Measurements from ENCODE around the gene HS6ST3.

HS6ST3 gene

DNA sequence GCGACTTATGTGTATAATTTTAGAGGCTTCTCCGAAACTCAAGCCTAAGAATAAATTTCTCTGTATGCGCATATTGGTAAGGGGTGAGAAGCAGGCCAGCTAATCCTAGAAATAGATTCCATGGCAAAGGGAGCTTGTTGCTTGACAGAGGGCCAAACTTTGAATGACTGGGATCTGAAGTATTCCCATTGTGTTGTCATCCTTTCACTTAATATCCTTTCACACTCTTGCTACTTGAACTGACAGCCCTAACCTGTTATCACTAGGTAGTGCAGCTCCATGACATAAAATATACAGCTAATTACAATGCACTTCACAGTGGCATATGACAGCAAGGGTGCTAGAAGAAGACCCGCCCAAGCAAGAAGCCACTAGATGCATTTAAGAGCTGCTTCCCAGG, 594.6 kb downstream of the HS6ST3 start:
- FAIRE-seq (no peak), DNase-seq (ENCODE audit: extremely low spot score, insufficient read length, low read depth) (no peak)

DNA sequence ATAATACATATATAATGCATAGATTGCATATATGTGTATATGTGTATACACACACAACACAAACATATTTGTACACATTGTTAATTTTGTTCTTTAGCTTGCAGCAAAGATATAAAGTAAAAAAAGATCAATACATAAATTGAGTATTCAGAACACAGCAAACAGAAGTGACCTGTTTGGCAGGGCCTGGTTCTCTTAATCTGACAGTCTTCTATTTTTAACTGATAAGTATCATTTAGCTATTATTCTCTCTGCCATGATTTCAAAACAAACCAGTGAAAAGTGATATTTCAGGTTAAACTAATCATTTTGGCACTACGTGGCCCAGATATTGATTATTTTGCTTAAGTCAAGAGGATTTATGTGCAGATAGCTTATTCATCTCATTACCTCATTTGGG, 595.0 kb downstream of the HS6ST3 start:
- no peak for DNase-seq (ENCODE audit: extremely low spot score, insufficient read length, low read depth)
- no peak for FAIRE-seq

DNA sequence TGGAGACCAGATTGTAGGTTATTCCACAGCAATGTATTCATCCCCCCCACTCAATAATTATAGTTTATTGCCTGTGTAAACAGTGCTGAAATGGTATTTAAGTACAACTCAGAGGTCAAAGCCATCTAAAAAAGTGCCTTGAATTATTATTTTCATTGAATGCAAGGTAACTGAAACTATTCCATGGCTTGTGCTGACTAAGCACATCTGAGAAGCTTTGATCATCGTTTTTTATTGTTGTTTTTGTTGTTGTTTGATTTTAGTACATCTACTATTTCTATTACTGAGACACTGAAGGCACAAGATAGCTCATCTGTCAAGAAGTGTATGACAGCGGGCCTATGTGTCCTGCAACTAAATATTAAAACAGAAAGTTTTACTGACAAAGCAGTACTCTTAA, 596.4 kb downstream of the HS6ST3 start:
- DNase-seq (ENCODE audit: extremely low spot score, insufficient read length, low read depth): no peak

DNA sequence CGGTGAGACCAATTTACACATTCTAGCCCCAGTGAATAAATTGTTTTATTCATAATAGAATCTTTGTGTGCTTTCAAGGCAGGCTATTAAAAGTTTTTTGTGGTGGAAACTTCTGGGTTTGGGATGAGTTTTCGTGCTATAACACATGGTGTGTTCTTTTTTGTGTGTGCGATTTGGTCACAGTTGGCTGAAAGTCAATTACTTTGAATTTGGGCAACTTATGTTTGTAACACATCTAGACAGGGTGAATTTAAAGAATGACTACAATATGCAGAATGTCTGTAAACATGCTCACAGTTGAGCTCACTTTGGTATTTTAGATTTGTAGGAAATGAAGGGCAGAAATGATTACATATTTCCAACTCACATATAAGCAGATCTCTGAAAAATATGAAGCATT, 597.3 kb downstream of the HS6ST3 start:
- DNase-seq (ENCODE audit: extremely low spot score, insufficient read length, low read depth) (no peak), FAIRE-seq (no peak)

More for the DNA sequence above, 596.4 kb downstream of the HS6ST3 start:
- FAIRE-seq: no peak

DNA sequence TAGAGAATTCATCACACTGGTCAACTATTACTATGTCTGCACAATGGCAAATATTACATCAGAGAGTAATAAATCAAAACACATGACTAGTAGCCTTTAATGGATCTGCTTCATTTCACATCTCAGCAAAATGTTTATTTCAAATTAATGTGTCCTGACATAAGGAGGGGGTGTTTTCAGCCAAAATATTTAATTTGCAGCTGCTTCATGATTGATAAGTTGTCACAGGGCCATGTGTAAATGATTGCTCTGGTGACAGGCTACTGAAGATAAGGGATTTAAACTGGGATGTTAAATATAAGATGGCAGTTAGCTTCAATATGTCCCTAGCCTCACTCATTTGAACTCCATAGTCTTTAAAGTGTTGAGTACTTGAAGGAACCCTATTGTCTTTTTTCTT, 601.1 kb downstream of the HS6ST3 start:
- FAIRE-seq (no peak), DNase-seq (ENCODE audit: extremely low spot score, insufficient read length, low read depth) (no peak)

DNA sequence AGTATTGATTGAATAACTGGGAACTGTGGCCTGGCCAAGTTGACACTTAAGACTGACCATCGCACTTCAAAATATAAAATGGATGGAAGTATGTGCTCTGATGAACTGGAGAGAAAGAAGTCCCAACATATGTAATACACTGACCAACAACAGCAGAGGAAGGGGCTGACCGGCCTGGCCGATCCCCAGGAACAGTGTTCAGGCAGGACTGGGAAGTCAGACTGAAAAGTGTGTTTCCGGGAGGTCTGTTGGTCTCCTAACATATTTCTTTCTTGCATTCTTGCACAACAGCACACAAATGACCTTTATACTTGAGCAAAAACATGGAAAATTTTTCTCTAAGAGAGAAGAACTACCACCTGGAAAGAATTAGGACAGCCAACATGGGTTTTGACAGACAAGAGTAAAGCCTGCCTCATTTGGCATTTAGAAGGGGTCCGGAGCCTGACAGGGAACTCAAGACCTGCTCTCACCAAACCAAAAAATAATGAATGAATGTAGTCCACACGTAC, 606.5 kb downstream of the HS6ST3 start:
- DNase-seq (ENCODE audit: extremely low spot score, insufficient read length, low read depth) (no peak), FAIRE-seq (no peak)

DNA sequence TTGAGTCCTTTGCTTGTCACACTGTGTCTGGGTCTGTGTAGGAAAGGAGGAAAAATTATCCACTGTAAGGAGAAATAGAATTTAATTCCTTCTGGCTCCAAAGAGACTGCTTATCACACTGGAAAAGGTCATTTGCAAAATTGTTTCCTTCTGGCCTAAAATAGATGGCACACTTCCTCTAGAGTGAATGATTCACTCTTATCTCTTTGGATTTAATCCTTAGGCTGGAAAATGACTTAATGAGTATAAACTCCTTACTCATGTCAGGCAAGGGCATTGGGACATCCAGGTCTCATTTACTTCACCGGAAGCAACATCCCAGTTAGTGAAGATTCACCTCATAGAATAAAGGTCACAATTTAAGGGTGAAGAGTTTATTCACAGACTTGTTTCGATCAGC, 610.8 kb downstream of the HS6ST3 start:
- DNase-seq (ENCODE audit: extremely low spot score, insufficient read length, low read depth) (no peak), FAIRE-seq (no peak)

DNA sequence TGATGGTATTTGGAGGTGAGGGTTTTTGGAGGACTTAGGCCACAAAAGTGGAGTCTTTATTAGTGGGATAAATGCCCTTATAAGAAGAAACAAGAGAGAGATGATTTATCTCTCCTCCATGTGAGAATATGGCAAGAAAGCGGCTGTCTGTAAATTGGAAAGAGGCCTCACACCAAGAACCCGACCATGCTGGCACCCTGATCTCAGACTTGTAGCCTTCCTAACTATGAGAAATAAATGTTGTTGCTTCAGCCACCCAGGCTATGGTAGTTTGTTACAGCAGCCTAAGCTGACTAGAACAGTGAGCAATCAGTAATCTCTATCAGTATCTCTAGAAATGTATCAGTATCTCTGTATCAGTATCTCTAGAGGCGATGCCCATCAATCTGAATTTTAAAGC, 617.2 kb downstream of the HS6ST3 start:
- FAIRE-seq (no peak), DNase-seq (ENCODE audit: extremely low spot score, insufficient read length, low read depth) (no peak)

DNA sequence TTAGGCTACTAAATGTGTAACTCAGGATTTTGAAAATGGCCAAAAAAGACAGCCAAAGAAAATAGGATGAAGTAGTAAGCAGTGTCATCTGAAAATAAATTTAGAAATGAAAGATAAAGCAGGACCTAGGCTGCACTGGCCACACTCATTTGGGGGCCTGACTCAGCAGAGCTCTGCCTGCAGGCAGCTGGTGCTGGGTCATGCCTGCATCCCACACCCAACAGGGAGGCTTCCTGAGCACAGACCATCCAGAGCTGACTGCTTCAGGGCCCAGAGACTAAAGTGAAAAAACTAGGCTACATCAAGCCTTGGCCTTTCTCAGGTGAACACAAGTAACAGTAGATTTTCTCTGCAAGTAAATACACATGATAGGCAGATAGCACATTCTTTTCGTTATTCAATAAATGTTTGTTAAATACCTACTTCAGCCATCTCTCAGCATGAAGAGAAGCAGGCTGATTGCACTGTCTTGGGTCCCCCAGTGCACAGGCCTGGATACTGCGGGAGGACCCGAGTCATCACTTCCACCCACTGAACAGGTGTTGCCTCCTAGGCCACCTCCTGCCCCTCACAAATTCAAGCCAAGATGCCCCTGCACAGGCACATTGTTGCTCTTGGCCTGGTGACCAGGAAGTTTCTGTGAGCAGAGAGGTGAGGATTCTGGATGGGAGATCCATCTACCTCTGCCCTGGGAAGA, 620.4 kb downstream of the HS6ST3 start:
- FAIRE-seq (no peak), DNase-seq (ENCODE audit: extremely low spot score, insufficient read length, low read depth) (no peak)

DNA sequence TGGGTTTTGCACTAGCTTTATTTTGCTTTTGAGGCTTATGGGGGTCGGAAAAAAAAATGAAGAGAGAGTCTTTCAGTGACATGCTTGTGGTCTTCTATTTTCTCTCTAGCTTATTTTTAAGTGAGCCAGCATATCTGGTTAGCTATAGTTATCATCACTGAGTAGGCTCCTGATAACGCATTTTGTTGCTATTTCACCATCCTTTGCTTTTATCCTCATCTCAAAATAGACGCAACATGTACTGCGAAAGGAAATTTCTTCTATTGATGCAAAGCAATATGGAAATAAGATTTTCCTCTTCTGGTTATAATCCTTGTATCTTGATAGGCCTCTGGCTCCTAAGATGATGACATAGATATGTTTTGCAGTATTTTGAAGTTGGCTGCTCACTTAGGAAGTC, 630.5 kb downstream of the HS6ST3 start:
- FAIRE-seq (no peak), DNase-seq (ENCODE audit: extremely low spot score, insufficient read length, low read depth) (no peak)

DNA sequence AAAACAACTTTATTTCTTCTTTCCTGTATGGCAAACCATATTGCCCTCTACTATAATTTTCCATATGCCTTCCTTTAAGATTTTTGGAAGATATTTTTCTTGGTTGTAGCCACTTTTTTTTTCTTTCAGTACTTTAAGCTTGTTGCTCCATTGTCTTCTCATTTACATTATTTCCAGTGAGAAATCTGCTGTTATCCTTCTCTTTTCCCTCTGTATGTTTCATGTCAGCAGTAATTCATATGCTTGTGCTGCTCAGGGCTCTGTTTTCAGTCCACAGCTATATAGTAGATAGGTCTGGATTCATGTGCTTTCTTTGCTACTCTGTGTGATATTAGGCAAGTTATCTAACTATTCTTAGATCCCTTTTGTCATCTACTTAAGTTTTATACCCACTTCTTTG, 636.7 kb downstream of the HS6ST3 start:
- DNase-seq (ENCODE audit: extremely low spot score, insufficient read length, low read depth) (no peak), FAIRE-seq (no peak)

DNA sequence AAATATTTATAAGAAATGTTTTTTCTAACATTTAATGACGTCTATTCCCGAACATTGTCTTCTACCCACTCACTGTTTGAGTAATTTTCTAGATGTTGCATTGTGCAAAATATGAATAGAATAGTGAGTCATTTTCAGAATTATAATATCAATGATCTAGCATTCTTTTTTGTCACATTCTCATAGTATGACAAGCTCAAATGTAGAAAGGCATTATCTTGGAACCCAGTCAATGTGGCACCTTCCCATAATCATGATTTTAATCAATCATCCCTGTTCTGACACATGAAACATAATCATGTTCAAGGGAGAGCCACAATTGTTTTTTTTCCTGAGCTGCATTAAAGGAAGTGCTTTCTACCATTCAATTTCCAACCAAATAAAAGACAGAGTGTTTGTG, 638.6 kb downstream of the HS6ST3 start:
- DNase-seq (ENCODE audit: extremely low spot score, insufficient read length, low read depth) (no peak), FAIRE-seq (no peak)

DNA sequence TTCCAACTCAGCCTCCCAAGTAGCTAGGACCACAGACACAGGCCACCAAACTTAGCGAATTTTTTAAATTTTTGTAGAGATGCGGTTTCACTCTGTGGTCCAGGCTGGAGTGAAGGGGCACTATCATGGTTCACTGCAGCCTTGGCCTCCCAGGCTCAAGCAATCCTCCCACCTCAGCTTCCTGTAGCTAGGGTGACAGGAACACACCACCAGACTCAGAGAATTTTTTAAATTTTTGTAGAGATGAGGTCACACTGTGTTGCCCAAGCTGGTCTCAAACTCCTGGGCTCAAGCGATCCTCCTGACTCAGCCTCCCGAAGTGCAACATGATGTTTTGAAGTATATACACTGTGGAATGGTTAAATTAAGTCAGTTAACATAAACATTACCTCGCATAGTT, 640.8 kb downstream of the HS6ST3 start:
- FAIRE-seq: no peak
- no peak for DNase-seq (ENCODE audit: extremely low spot score, insufficient read length, low read depth)

DNA sequence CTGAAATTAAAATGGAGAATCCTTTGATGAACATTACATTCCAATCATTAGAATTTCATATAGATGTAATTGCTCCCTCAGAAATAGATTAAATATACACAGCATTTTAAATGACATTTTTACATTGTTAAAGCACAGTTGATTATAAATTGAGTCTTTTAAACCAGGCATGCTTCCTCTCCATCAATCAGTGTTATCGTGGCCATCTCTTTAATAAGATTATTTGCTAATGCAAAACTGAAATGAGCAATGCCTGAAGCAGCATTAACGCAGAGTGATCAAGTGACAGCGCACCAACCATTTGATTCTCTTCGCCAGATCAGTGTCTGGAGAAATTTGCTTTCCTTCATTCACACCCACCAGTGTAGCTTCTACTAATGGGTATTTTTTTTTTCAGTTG, 644.6 kb downstream of the HS6ST3 start:
- FAIRE-seq: no peak

DNA sequence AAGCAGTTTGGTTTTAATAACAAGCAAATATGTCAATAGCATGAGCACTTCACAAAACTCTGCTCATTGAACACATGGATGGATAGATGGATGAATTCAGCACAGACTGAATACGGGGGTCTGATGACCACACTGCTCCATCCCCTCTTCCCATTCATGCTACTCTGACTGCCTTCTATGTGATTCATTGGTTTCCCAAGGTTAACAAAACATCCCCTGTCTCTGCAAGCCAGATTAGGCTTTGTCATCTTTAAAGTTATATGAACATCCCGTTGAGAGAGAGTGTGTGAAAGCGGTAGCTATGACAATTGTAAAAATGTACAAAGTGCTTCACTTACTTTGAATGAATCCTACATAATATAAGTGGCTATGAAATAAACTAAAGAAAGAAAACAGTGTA, 651.9 kb downstream of the HS6ST3 start:
- no peak for FAIRE-seq
- DNase-seq (ENCODE audit: extremely low spot score, insufficient read length, low read depth): no peak

More for the DNA sequence above, 644.6 kb downstream of the HS6ST3 start:
- DNase-seq (ENCODE audit: extremely low spot score, insufficient read length, low read depth): no peak

DNA sequence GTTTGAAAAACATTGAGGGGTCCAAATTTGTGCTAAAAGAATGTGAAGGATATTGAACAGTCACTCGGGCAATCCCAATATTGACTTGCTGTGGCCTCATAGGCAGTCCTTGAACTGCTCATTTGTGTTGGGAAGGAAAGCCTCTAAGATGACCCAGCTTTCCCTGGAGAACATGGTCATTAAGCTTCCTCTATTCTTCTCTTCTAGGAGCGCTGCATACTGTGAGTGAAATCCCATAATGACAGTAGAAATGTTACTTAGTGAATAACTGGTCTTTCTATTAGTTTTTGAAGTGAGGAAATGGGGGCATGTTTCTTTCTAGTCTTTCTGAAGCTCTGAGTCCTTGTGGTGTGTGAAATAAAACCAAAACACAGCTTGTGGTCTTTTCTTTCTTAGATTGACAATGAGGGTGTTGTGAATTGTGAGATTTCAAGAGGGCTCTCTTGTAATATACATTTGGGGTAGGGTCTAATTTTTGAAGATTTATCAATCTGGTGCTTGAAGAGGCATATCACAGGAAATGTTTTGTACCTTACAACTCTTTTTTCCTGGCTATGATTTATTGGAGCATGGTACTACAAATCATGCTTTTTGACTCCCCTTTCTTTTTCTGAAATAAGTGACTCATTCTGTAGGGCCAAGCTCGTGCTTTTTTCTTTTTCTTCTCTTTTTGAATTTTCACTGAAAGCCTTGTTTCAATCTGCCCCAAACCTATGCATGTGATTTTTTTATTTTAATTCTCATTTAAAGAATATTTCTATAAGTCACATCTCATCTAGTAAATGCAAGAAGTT, 653.6 kb downstream of the HS6ST3 start:
- FAIRE-seq: no peak
- no peak for DNase-seq (ENCODE audit: extremely low spot score, insufficient read length, low read depth)

DNA sequence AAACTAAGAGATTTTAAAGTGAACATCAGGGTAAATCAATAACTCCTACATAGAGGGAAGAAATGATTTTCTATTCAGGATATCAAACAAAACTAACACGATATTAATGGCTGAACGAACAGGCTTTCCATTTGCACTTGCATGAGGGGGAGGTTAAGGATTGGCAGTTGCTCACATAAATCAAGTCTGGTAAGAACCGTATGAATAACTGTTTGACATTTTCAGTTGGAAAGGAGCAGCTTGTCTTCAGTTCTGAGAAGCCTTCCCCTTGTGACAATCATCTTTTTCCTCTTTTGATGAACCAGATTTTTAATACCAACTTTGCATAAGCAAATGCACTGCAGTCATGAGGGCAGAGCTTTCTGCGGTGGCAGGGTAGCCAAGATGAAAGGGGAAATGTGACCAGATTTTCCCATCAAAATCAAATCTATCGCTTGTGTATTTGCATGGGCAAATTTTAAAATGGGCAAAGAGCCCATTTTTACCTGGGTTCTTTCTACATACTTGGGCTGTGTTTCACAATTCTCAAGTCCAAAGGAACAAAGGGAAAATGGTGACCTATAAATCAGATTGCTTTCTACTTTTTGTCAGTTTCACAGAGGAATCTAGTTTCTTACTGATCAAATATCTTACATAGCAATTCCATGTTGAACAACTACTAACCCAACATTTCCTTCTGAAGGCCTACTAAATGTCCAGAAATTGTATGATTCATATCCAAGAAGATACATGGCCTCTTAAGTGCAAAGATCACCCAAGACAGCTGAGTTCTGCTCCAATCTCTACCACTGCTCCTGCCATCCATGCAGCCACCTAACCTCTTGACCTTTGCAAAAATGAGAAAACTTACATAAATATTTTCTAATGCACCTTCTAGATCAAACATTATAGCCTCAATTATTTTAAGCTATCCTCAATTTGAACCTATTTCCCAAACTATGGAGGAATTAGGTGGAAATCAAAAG, 654.7 kb downstream of the HS6ST3 start:
- DNase-seq (ENCODE audit: extremely low spot score, insufficient read length, low read depth): no peak
- FAIRE-seq: no peak

DNA sequence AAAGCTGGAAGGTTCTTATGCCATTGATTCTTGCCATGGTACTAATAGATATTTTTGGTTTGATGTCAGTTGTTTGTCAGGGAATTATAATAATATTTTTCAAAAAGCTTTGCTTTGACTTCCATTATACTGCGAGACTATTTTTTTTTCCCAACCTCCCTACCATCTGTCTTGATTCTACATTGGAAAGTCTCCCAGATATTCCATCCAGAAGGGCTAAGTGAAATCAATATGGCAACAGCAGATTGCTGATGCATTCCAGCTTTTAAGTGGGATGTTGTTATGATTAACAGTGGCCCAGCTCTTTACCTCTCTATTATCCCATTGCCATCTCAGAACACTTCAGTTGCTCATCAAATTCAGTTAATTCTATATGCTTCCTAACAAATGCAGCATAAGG, 657.0 kb downstream of the HS6ST3 start:
- FAIRE-seq: no peak
- DNase-seq (ENCODE audit: extremely low spot score, insufficient read length, low read depth): no peak

DNA sequence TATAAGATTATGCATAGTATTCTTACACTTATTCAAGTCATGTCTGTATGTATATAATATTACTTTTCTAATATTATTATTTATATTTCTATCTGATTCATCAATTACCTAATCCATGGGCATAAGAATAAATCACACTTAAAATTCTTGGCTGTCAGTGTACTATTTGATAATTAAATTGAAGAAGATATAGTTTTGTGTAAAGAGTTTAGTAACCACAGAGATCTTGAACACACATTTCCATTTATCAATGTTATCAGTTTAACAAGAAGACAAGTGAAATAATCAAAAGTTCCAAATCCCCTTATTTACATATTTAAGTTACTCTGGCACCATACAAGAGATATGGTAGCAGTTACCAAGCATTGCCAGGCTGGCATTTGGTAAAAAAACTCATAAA, 659.9 kb downstream of the HS6ST3 start:
- FAIRE-seq: no peak
- DNase-seq (ENCODE audit: extremely low spot score, insufficient read length, low read depth): no peak

DNA sequence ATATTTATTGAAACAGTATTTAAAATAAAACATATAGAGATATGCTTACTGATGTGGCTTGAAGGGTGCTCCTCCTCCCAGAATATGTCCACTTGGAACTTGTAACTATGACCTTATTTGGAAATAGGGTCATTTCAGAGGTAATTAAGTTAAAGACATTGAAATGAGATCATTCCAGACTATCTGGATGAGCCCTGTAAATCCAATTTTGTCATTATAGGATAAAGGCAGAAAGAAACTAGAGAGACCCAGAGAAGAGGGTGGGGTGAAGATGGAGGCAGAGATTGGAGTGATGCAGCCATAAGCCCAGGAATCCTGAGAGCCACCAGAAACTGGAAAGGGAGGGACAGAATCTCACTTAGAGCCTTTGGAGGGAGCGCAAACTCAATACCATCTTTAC, 661.2 kb downstream of the HS6ST3 start:
- no peak for FAIRE-seq
- DNase-seq (ENCODE audit: extremely low spot score, insufficient read length, low read depth): no peak

Data from GM18507 (cell line).